HL-60 (cell line): ENCODE data around the gene CES3.

Source experiments
- DNase-seq, 2 experiments: peaks; one replicate each; pipeline ENCODE4 v3.0.0-alpha.2; 2010 to 2020; ENCODE audit warnings: low read depth in 1 of 2, low spot score in 1 of 2
- H3K27ac ChIP-seq: fragments of 250-450 bp; sonication (Bioruptor Pico); replicated peaks from 2 replicates; pipeline ENCODE4 v1.5.1; 2020; ENCODE audit warnings: mild to moderate bottlenecking, moderate library complexity
- H3K27me3 ChIP-seq: fragments of 250-450 bp; sonication (Bioruptor Pico); 2 replicates; pipeline ENCODE4 v1.5.1; 2021; ENCODE audit warnings: mild to moderate bottlenecking, moderate library complexity; ENCODE audit not compliant: insufficient read depth, poor library complexity, severe bottlenecking
- H3K4me3 ChIP-seq: replicated peaks from 2 replicates; pipeline ENCODE4 v1.5.1; 2011; ENCODE audit warnings: mild to moderate bottlenecking, control low read depth, low read length; ENCODE audit not compliant: insufficient read depth
- GABPA ChIP-seq: IDR thresholded peaks from 2 replicates; pipeline ENCODE4 v1.6.1; 2012; ENCODE audit warnings: low read depth
- POLR2AphosphoS5 ChIP-seq: IDR thresholded peaks from 2 replicates; pipeline ENCODE4 v1.6.1; 2012; ENCODE audit warnings: low read depth
- SPI1 ChIP-seq: IDR thresholded peaks from 2 replicates; pipeline ENCODE4 v1.6.1; 2012; ENCODE audit warnings: low read depth, mild to moderate bottlenecking, borderline replicate concordance
- TF ChIP-seq, protein P1 (sequence below): IDR thresholded peaks from one replicate; pipeline ENCODE4 v1.5.1; 2011; ENCODE audit warnings: low read length, control low read depth, inconsistent platforms; ENCODE audit not compliant: insufficient read depth
- TF ChIP-seq, protein P2 (sequence below): IDR thresholded peaks from 2 replicates; pipeline ENCODE4 v1.6.1; 2012; ENCODE audit warnings: low read depth; ENCODE audit not compliant: insufficient replicate concordance

The CES3 gene

DNA sequence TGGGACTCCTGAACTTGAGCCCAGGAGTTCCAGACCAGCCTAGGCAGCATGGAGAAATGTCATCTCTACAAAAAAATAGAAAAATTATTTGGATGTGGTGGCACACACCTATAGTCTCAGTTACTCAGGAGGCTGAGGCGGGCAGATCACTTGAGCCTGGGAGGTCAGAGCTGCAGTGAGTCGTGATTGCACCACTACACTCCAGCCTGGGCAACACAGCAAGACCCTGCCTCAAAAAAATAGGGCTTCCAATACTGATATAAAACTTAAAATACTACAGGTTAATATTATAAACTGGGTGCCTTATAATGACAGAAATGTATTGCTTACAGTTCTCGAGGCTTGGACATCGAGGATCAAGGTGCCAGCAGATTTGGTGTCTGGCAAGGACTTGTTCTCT lies 15.1 kb upstream of the CES3 start:
- DNase-seq: no peak
- TF ChIP-seq SPI1 (no peak), GABPA (no peak), POLR2AphosphoS5 (no peak)
- TF ChIP-seq, protein P1, sequence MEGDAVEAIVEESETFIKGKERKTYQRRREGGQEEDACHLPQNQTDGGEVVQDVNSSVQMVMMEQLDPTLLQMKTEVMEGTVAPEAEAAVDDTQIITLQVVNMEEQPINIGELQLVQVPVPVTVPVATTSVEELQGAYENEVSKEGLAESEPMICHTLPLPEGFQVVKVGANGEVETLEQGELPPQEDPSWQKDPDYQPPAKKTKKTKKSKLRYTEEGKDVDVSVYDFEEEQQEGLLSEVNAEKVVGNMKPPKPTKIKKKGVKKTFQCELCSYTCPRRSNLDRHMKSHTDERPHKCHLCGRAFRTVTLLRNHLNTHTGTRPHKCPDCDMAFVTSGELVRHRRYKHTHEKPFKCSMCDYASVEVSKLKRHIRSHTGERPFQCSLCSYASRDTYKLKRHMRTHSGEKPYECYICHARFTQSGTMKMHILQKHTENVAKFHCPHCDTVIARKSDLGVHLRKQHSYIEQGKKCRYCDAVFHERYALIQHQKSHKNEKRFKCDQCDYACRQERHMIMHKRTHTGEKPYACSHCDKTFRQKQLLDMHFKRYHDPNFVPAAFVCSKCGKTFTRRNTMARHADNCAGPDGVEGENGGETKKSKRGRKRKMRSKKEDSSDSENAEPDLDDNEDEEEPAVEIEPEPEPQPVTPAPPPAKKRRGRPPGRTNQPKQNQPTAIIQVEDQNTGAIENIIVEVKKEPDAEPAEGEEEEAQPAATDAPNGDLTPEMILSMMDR: no peak
- TF ChIP-seq, protein P2, sequence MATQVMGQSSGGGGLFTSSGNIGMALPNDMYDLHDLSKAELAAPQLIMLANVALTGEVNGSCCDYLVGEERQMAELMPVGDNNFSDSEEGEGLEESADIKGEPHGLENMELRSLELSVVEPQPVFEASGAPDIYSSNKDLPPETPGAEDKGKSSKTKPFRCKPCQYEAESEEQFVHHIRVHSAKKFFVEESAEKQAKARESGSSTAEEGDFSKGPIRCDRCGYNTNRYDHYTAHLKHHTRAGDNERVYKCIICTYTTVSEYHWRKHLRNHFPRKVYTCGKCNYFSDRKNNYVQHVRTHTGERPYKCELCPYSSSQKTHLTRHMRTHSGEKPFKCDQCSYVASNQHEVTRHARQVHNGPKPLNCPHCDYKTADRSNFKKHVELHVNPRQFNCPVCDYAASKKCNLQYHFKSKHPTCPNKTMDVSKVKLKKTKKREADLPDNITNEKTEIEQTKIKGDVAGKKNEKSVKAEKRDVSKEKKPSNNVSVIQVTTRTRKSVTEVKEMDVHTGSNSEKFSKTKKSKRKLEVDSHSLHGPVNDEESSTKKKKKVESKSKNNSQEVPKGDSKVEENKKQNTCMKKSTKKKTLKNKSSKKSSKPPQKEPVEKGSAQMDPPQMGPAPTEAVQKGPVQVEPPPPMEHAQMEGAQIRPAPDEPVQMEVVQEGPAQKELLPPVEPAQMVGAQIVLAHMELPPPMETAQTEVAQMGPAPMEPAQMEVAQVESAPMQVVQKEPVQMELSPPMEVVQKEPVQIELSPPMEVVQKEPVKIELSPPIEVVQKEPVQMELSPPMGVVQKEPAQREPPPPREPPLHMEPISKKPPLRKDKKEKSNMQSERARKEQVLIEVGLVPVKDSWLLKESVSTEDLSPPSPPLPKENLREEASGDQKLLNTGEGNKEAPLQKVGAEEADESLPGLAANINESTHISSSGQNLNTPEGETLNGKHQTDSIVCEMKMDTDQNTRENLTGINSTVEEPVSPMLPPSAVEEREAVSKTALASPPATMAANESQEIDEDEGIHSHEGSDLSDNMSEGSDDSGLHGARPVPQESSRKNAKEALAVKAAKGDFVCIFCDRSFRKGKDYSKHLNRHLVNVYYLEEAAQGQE: no peak
- H3K4me3 ChIP-seq: no peak overlapping the region
- peaks cover 24% of the 10 kb centered on the region for H3K27me3 ChIP-seq
- no peak overlapping the region for H3K27ac ChIP-seq

DNA sequence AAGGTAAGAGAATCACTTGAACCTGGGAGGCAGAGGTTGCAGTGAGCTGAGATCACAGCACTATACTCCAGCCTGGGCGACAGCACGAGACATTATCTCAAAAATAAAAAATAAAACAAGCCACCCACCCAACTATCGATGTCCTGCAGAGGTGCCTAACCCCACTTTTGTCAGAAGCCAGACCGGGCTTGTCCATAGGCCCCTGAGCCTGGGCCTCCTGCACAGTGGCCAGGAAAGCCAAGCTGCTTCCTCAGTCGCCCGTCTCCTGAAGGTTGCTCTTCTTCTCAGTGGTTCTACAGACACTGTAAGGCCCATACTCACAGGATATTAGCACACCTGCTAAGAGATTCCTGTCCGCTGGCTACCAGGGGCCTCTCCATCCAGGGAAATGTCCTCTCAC lies 14.5 kb upstream of the CES3 start:
- no peak overlapping the region for H3K27ac ChIP-seq
- no peak for DNase-seq
- peaks cover 28% of the 10 kb centered on the region for H3K27me3 ChIP-seq
- TF ChIP-seq, protein P2: no peak
- TF ChIP-seq POLR2AphosphoS5 (no peak), SPI1 (no peak), GABPA (no peak)
- TF ChIP-seq, protein P1: no peak
- no peak overlapping the region for H3K4me3 ChIP-seq

DNA sequence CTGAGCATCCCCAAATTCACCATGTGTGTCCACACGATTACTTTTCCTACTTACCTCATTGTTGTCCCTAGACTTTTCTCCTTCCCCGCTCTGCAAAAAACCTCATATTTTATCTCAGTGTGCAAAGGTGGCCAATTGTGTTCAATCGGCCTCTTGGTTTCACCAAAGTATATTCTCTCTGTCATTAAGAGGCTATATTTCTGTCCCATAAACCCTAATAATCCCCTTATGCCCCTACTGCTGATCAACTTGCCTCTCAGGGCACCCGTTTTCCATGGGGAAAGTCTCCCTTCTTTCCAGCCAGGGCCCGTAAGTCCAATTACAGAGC lies 14.1 kb upstream of the CES3 start:
- DNase-seq: no peak
- Histone ChIP-seq H3K27me3 (peaks cover 28% of the 10 kb centered on the region), H3K4me3 (no peak overlapping the region), H3K27ac (no peak overlapping the region)
- TF ChIP-seq, protein P2: no peak
- TF ChIP-seq POLR2AphosphoS5 (no peak), GABPA (no peak), SPI1 (no peak)
- TF ChIP-seq, protein P1: no peak
